HEK293T (cell line): ENCODE measurements around the gene BMAL1.

Source experiments
- ELF4 ChIP-seq: fragments of 450-650 bp; IDR thresholded peaks from 2 replicates; pipeline ENCODE4 v1.6.1; 2017; ENCODE audit warnings: antibody characterized with exemption
- FOXA1 ChIP-seq: fragments of 450-650 bp; IDR thresholded peaks from 2 replicates; pipeline ENCODE4 v1.6.1; 2016; ENCODE audit warnings: mild to moderate bottlenecking
- FOXM1 ChIP-seq: fragments of 450-650 bp; IDR thresholded peaks from 2 replicates; pipeline ENCODE4 v1.6.1; 2017; ENCODE audit warnings: mild to moderate bottlenecking, borderline replicate concordance
- L3MBTL2 ChIP-seq: fragments of 450-650 bp; conservative IDR thresholded peaks from 2 replicates; pipeline ENCODE4 v1.6.1; 2016; ENCODE audit warnings: mild to moderate bottlenecking
- LEF1 ChIP-seq: fragments of 450-650 bp; IDR thresholded peaks from 2 replicates; pipeline ENCODE4 v1.6.1; 2017; ENCODE audit warnings: mild to moderate bottlenecking, borderline replicate concordance
- NFRKB ChIP-seq: fragments of 450-650 bp; IDR thresholded peaks from 2 replicates; pipeline ENCODE4 v1.6.1; 2016; ENCODE audit warnings: mild to moderate bottlenecking, moderate library complexity
- SUZ12 ChIP-seq: fragments of 450-650 bp; IDR thresholded peaks from 2 replicates; pipeline ENCODE4 v1.6.1; 2016; ENCODE audit warnings: mild to moderate bottlenecking

DNA sequence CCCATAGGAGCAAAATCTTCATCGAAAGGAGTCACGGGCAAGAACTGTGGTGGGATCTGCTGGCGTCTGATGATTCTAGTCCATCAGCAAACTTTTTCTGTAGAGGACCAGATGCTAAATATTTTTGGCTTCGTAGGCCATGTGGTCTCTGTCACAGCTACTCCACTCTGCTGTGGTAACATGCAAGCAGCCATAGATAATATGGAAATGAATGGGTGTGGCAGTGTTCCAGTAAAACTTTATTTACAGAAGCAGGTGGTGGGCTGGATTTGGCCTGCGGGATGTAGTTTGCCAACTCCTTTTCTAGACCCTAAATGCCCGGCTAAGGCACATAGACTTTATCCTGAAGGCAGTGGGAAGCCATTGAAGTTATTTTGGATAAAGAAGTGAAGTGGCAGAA lies 32.9 kb downstream of the BMAL1 start:
- TF ChIP-seq ELF4, result no peak
- no peak for TF ChIP-seq FOXM1
- TF ChIP-seq LEF1, result no peak
- TF ChIP-seq FOXA1, result no peak
- TF ChIP-seq NFRKB, result no peak
- no peak for TF ChIP-seq SUZ12
- TF ChIP-seq L3MBTL2, result no peak
